ENCODE results near the gene TSPEAR.

- TF ChIP-seq POLR2A (IDR thresholded peaks at IDR 0.05) (no peak), CTCF (IDR thresholded peaks at IDR 0.05) (no peak), POLR2AphosphoS5 (IDR thresholded peaks at IDR 0.05) (no peak), EP300 (IDR thresholded peaks at IDR 0.05; ENCODE audit: low read depth) (no peak)
Observed at GRCh38 chr21:44613386-44614155, 97.8 kb downstream of the TSPEAR start.
